Measurements from ENCODE around the gene ANKRD17. TPM values are rescaled to one million over a fixed set of nuclear protein-coding genes. Genes with fewer than 3 reads are reported as not detected.

Gene ANKRD17
- polyA plus RNA-seq, 1 donor from 2014 or later: 30.4 TPM

DNA sequence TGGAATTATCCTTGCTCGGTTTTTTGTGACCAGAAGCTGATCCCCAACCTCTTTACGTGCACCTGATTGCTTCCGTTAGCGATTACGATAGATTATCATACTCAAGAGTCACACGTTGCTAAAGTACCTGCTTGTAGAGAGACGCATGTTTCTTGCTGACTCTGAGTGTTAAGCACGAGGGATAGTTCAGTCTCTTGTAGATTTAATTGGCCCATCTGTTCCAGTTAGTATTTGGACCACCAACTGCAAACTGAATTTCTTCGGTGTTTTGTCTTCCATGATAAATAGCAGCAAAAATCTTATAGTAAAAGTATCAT lies 188.6 kb downstream of the ANKRD17 start:
- H3K36me3 ChIP-seq (ENCODE audit: insufficient read depth, low read length): peaks cover 6% of the 10 kb centered on the region
- H2AFZ ChIP-seq (ENCODE audit: low read depth, low read length): peak overlapping the region; percentile 81
- H3F3A ChIP-seq (ENCODE audit: insufficient read depth, low read length, poor library complexity, severe bottlenecking): no peaks in the 10 kb centered on the region
- peaks cover 23% of the 10 kb centered on the region for H3K79me2 ChIP-seq (replicated peaks; ENCODE audit: insufficient read depth, low read length)
- TF ChIP-seq REST (IDR thresholded peaks at IDR 0.05; ENCODE audit: borderline replicate concordance) (no peak), SMC3 (conservative IDR thresholded peaks at IDR 0.05; ENCODE audit: poor library complexity) (no peak), CTCF (IDR thresholded peaks at IDR 0.05; ENCODE audit: poor library complexity, severe bottlenecking) (no peak), MXI1 (conservative IDR thresholded peaks at IDR 0.05; ENCODE audit: poor library complexity, severe bottlenecking) (no peak), RAD21 (conservative IDR thresholded peaks at IDR 0.05) (no peak), TAF1 (IDR thresholded peaks at IDR 0.05; ENCODE audit: low read depth) (no peak), EZH2 (IDR thresholded peaks at IDR 0.05; ENCODE audit: borderline replicate concordance, insufficient read depth, low read length, poor library complexity, severe bottlenecking) (no peak), EP300 (conservative IDR thresholded peaks at IDR 0.05; ENCODE audit: poor library complexity, severe bottlenecking) (no peak), POLR2AphosphoS5 (IDR thresholded peaks at IDR 0.05) (no peak)
- no peaks in the 10 kb centered on the region for H4K20me1 ChIP-seq (ENCODE audit: insufficient read depth)
- peak overlapping the region; percentile 95 for H3K9ac ChIP-seq (ENCODE audit: low read length)
- H3K9me3 ChIP-seq (ENCODE audit: low read length): no peaks in the 10 kb centered on the region
- H3K4me3 ChIP-seq (ENCODE audit: low read length): peak overlapping the region; percentile 88
- H3K27ac ChIP-seq (ENCODE audit: low read length): peak overlapping the region; percentile 95
- no peaks in the 10 kb centered on the region for H3K27me3 ChIP-seq (ENCODE audit: insufficient read depth, low read depth, low read length)
- peak overlapping the region; percentile 76 for H3K4me2 ChIP-seq (ENCODE audit: low read length)
- no peaks in the 10 kb centered on the region for H3K9me2 ChIP-seq (ENCODE audit: insufficient read depth, low read length)

DNA sequence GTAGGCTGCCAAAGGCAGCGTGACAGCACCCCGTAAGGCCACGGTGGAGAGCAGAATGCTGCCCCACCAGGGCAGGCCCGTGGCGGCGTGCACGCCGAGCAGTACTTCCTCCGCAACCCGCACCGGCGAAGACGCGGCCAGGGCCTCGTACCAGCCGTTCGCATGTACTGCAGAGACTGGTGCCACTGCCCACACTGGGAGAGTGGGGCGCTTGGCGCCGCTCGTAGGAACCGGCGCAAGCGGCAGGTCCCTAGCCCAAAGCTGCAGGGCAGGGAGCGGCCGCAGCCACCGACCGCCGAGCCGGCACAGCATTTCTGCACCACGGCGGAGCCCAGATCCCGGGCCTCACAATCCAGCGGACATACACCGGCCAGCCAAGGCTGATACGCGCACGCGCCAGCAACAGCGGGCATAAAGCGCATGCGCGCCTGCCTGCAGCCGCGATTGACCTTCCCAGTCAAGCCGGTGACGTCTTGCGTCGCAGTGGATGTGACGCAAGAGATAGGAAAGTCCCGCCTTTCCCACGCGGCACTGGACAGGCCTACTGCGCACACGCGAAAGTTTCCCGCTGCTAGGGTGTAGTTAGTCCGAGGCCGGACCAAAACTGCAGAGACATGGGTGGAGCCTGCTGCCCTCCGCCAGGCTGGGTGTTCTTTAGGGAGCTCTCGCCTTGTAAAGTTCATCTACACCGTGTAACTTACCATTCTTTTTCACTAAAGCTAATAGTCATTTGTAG lies 189.1 kb downstream of the ANKRD17 start, which contains the start of gene COX18:
Gene COX18, minus strand, starts transcription at position 379 of the 736 bp plus-strand sequence. Its CDS starts 67 bp downstream, at position 312.
- peak within 1 kb of the TSS; percentile 95 for H3K27ac ChIP-seq (ENCODE audit: low read length)

More for the DNA sequence above, 189.1 kb downstream of the ANKRD17 start, which contains the start of gene COX18:
- H4K20me1 ChIP-seq (ENCODE audit: insufficient read depth): no peaks in the 10 kb centered on the region
- H3K9me2 ChIP-seq (ENCODE audit: insufficient read depth, low read length): no peaks in the 10 kb centered on the region
- peak within 1 kb of the TSS; percentile 85 for H3K4me2 ChIP-seq (ENCODE audit: low read length)
- H3F3A ChIP-seq (ENCODE audit: insufficient read depth, low read length, poor library complexity, severe bottlenecking): no peaks in the 10 kb centered on the region
- H3K79me2 ChIP-seq (replicated peaks; ENCODE audit: insufficient read depth, low read length): peaks cover 25% of the 10 kb centered on the region
- peaks cover 7% of the 10 kb centered on the region for H3K36me3 ChIP-seq (ENCODE audit: insufficient read depth, low read length)
- peak within 1 kb of the TSS; percentile 88 for H3K4me3 ChIP-seq (ENCODE audit: low read length)
- H3K9me3 ChIP-seq (ENCODE audit: low read length): no peaks in the 10 kb centered on the region
- TF ChIP-seq EZH2 (IDR thresholded peaks at IDR 0.05; ENCODE audit: borderline replicate concordance, insufficient read depth, low read length, poor library complexity, severe bottlenecking): no peak
- TF ChIP-seq REST (IDR thresholded peaks at IDR 0.05; ENCODE audit: borderline replicate concordance): peak; percentile 75
- peak; percentile 54 for TF ChIP-seq EP300 (conservative IDR thresholded peaks at IDR 0.05; ENCODE audit: poor library complexity, severe bottlenecking)
- peak; percentile 37 for TF ChIP-seq RAD21 (conservative IDR thresholded peaks at IDR 0.05)
- TF ChIP-seq TAF1 (IDR thresholded peaks at IDR 0.05; ENCODE audit: low read depth): no peak
- peak; percentile 90 for TF ChIP-seq POLR2AphosphoS5 (IDR thresholded peaks at IDR 0.05)
- TF ChIP-seq SMC3 (conservative IDR thresholded peaks at IDR 0.05; ENCODE audit: poor library complexity): peak; percentile 52
- TF ChIP-seq CTCF (IDR thresholded peaks at IDR 0.05; ENCODE audit: poor library complexity, severe bottlenecking): no peak
- TF ChIP-seq MXI1 (conservative IDR thresholded peaks at IDR 0.05; ENCODE audit: poor library complexity, severe bottlenecking): peak; percentile 92
- H3K27me3 ChIP-seq (ENCODE audit: insufficient read depth, low read depth, low read length): no peaks in the 10 kb centered on the region
- H3K9ac ChIP-seq (ENCODE audit: low read length): peak within 1 kb of the TSS; percentile 95
- H2AFZ ChIP-seq (ENCODE audit: low read depth, low read length): peak within 1 kb of the TSS; percentile 81
